ENCODE data around the gene UNC13A.

- TF ChIP-seq TBP (IDR thresholded peaks at IDR 0.05; ENCODE audit: low read depth, low read length) (no peak), BACH1 (IDR thresholded peaks at IDR 0.05; ENCODE audit: low read length) (no peak)
Observed at GRCh38 chr19:17618936-17619335, 69.2 kb downstream of the UNC13A start.
